Stimulated activated CD8-positive, alpha-beta memory T cell treated with anti-CD3 and anti-CD28 coated beads, Interleukin-2, amount 100 ng/mL, for 48 hours (primary cell): Measurements from ENCODE around the gene C11orf21.
"Not testable (repeated sequence)": the region's sequence is repeated elsewhere in the genome, so short reads cannot be mapped to it uniquely, and the experiment has no call there.

ENCODE experiments used
- DNase-seq, 2 donors: peaks; one replicate each; pipeline ENCODE4 v3.0.0-alpha.2; 2020; ENCODE audit warnings: low read depth in 2 of 2

Gene C11orf21

GRCh38 chr11:2296913-2297622 is 4.7 kb downstream of the C11orf21 start:
- no peak for DNase-seq

- DNase-seq: no peak
Observed at GRCh38 chr11:2295971-2296912, 5.5 kb downstream of the C11orf21 start.

GRCh38 chr11:2294926-2295290 is 6.8 kb downstream of the C11orf21 start:
- no peak for DNase-seq

DNA sequence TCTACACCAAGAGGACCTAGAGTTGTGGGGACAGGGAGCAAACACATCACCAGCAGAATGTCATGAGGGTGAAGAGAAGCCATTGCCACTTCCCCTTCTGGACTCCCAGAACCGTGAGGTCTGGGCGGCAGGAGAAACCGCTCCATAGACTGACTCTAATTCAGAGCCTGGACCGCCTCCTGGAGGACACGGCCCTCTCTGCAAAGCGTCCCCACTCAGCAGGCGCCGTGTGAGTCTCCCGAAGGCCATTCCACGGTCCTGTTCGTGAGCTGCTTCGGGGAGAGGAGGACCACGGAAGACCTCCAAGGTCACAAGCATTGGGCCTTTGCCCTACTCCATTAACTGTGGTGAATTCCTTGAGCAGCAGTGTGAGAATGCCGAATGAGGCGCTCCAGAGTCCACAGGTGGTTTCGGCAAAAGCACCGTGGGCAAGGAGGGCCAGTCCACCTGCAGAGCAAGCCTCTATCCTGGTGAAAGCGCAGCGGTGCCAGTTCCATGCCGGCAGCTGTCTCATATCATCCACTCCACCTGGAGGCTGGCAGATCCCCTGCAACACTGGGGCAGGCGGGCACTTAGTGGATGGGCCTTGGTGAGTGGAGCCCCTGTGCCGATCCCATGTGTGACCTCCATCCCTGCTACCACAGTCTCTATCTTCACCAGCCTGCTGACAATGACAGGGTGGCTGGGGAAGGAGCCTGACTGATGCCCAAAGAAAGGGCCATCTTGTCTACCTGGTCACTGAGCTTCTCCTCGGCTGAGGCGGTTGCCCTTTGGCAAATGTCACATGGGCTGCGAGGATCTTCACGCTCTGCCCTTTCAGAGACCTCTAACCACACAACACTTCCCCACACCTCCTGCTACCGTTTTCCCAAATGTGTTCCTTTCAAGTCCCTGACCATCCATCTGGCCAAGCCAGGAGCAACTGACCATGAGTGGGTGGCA is 7.5 kb downstream of the C11orf21 start:
- DNase-seq: no peak

GRCh38 chr11:2293531-2293971 is 8.2 kb downstream of the C11orf21 start:
- no peak for DNase-seq

DNA sequence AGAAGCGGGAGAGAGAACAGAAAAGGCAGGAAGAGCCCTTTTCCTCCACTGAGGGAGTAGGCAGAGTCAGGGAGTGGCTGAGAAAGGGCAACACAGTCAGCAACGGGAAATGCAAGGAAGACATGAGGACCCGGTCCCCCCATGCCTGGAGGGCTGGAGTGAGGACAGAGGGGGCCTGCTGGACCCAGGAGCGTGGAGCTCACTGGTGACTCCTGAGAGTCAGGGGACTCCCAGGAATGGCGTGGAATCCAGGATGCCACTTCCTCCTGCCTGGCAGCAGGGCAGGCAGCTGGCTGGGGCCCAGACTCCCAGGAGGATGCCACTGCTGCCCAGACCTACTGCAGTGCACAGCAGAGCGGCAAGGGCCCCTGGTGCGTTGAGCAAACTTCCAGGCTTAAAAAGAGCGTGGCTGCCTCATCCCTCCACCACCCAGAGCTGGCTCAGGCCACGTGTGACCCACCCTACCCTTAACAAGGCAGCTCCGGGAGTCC is 11.3 kb downstream of the C11orf21 start:
- DNase-seq: no peak

- no peak for DNase-seq
Observed at GRCh38 chr11:2289859-2290258, 11.9 kb downstream of the C11orf21 start.

DNA sequence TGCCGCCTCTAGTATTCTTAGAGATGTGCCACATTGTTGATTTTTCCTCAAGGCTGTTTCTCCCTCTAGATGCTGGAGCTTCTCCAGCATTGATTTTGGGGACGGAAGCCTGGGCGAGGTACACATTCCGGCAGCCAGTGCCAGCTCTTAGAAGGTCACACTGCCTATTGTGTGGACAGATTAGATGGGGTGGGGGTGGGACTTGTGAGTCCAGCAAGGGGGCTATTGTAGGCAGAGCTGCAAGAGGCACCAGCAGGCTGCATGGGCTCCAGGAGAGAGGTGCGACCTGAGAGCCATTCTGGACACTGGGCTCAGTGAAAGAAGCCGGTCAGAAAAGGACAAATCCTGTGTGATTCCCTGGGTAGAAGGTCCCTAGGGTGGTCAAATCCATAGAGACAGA is 12.4 kb downstream of the C11orf21 start:
- no peak for DNase-seq

DNA sequence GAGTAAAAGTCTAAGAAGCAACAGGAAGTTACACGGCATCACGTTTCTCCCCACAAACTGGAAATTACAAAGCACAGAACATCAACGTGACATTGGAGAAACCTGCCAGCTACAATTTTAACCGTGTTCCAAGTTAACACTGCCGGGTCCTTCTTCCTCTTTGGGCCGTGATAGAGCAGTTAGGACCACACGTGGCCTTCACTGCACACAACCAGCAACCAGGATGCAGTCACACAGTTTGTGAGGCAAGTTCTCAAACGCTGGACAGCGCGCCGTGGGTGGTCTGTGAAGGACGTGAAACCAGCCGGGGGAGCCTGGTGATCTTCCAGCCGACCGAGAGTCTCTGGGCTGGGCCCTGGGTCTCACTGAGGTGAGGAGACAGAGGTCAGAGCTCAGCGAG is 14.6 kb downstream of the C11orf21 start:
- DNase-seq: no peak

- not testable (repeated sequence) for DNase-seq
Observed at GRCh38 chr11:2286350-2286749, 15.4 kb downstream of the C11orf21 start.

GRCh38 chr11:2280208-2280607 is 21.5 kb downstream of the C11orf21 start:
- DNase-seq: no peak

DNA sequence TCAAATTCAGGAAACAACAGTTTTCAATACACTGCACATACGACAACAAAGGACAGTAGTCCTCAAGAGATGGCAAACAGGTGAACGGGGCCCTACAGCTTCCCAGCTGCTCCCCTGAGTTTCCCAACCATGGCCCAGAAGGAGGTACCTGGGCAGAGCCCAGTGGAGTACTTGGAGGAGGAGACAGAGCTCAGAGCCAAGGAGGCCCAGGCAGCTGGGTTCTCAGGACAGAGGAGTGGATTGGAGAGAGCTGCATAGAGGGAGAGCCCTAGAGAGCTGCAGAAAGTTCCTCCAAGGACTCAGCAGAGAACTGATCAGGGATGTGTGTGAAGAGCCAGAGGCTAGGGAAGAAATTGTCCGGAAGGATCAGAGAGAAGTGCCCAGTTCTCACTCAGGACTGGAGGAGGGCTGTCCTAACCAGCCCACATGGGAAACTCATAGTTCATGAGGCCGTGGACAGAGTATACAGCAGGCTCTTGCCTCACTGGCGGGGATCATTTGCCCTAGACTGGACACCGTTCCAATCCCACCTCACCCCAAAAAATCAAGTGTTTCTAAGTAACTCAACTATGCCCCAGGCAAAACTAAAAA is 23.7 kb downstream of the C11orf21 start:
- no peak for DNase-seq

- DNase-seq: no peak
Observed at GRCh38 chr11:2277008-2277346, 24.7 kb downstream of the C11orf21 start.

GRCh38 chr11:2276280-2277007 is 25.3 kb downstream of the C11orf21 start:
- no peak for DNase-seq

DNA sequence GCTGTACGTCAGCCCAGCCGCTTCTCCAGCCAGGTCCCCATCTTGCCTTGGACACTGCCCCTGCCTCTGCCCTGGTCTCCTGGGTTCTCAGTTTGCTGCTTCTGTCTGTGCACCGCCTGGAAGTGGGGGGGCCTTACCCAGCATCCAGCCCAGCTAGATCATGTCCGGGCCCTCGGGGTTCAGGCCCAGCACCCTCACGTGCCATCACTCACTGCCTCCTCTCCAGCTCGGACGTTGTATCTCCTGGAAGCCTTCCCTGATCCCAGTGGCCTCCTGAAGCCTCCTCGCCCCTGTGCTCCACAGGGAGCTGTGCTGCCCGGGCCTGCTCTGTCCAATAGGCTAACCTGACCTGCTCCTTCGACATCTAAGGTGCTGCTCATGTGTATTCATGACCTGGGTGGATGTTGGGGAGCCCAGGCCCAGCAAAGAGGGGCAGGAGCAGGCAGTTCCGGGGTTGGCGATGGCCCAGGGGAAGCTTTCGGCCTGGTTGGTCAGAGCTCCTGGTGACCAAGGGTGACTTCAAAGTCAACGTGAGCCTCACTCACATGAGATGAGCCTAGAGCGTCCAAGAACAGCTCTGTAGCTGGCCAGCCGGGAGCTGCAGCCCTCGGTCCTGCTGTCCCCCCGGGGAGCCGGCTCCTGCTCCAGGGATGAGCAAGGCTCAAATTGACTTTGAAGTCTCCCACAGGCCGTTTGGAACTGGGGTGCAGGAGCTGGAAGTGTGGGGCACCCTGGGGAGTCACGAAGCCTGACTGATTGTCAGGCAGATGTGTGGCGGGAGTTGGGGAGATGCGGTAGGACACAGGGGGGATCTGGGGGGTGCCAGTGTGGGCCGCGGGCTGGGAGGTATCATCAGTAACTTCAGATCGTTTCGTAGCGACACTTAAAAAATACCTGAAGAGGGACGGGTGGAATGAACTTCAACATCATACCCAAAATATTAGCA is 26.1 kb downstream of the C11orf21 start:
- no peak for DNase-seq

DNA sequence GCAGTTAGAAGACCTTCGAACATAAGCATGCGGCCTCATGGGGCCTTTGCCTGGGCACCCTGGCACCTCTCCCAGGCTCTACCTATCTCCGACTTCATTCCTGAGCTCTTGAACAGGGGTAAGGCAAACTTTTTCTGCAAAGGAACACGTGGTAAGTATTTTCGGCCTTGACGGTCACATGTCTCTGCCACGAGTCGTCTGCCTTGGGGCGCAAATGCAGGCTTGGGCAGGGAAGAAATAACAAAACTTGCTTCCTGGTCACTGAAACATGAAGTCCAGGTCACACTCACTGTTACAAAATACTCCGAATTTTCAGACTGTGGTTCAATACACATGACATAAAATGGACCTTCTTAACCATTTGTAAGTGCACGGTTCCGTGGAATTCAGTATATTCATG is 27.9 kb downstream of the C11orf21 start:
- DNase-seq: no peak

GRCh38 chr11:2273311-2273710 is 28.4 kb downstream of the C11orf21 start:
- no peak for DNase-seq

- DNase-seq: no peak
Observed at GRCh38 chr11:2272946-2273280, 28.8 kb downstream of the C11orf21 start.

GRCh38 chr11:2272228-2272945 is 29.3 kb downstream of the C11orf21 start:
- DNase-seq: no peak
